ENCODE results near the gene IQSEC2.

DNA sequence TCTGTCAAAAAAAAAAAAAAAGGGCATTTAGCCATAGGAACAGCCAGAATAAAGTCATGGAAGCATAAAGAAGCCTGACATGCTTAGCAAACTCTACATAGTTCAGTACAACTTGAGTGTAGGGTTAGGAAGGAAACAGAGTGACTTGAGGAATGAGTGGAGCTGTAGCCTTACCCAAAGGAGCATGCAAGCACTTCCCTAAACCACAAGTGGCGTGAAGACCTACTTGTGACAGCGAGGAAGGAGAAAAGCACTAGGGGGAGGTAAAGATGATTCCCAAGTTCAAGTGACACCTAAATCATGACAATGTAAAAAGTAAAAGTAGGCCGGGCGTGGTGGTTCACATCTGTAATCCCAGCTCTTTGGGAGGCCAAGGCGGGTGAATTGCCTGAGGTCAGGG is 21.8 kb upstream of the IQSEC2 start:
- no peak for TF ChIP-seq POLR2A (IDR thresholded peaks at IDR 0.05)
- TF ChIP-seq, protein P1, sequence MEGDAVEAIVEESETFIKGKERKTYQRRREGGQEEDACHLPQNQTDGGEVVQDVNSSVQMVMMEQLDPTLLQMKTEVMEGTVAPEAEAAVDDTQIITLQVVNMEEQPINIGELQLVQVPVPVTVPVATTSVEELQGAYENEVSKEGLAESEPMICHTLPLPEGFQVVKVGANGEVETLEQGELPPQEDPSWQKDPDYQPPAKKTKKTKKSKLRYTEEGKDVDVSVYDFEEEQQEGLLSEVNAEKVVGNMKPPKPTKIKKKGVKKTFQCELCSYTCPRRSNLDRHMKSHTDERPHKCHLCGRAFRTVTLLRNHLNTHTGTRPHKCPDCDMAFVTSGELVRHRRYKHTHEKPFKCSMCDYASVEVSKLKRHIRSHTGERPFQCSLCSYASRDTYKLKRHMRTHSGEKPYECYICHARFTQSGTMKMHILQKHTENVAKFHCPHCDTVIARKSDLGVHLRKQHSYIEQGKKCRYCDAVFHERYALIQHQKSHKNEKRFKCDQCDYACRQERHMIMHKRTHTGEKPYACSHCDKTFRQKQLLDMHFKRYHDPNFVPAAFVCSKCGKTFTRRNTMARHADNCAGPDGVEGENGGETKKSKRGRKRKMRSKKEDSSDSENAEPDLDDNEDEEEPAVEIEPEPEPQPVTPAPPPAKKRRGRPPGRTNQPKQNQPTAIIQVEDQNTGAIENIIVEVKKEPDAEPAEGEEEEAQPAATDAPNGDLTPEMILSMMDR (IDR thresholded peaks at IDR 0.05) = no peak
- TF ChIP-seq POLR2AphosphoS5 (IDR thresholded peaks at IDR 0.05) = no peak
- no peak for TF ChIP-seq EP300 (IDR thresholded peaks at IDR 0.05)

Data from stomach (tissue), 4 donors.